ENCODE data around the gene SGPL1. TPM values are rescaled to one million over a fixed set of nuclear protein-coding genes. Genes with fewer than 3 reads are reported as not detected.

Gene SGPL1
- total and polyA plus RNA-seq, 2 of the 8 experiments (the other 6 are each of a cell fraction or from before 2014, with no cell fraction given), result 20.5 to 51.6 TPM

DNA sequence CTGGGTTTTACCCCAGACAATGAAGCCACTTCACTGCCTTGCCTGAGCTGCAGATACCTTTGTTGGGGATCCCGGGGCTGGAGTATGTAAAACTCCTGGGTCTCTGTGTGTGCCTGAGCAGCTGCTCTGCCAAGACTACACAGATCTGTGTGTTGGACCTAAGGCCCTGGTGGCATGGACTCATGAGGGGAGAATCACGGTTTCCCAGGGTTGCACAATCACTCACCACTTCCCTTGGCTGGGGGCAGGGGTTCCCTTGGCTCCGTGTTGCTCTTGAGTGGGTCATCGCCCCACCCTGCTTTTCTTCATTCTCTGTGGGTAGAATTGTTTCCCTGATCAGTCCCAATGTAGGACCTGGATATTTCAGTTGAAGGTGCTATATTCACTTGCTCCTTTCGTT lies 16.6 kb upstream of the SGPL1 start:
- Histone ChIP-seq H3K23me2 (ENCODE audit: low read depth, low read length) (no peaks in the 10 kb centered on the region), H3K27ac (ENCODE audit: low read depth, low read length) (no peak overlapping the region), H4K20me1 (replicated peaks in 1 of 2; ENCODE audit: control insufficient read depth in 1 of 2, insufficient read depth in 2 of 2, low read length in 2 of 2) (no peaks in the 10 kb centered on the region), H3K4me2 (ENCODE audit: insufficient read depth in 1 of 2, low read depth in 2 of 2, low read length in 2 of 2) (no peak overlapping the region), H4K5ac (ENCODE audit: insufficient read length, low read depth, low read length) (no peak overlapping the region), H3K23ac (ENCODE audit: insufficient read length) (no peak overlapping the region), H2BK5ac (ENCODE audit: low read depth, low read length) (no peak overlapping the region), H3K79me1 (ENCODE audit: low read depth, low read length) (no peaks in the 10 kb centered on the region), H3K36me3 (ENCODE audit: control insufficient read depth in 2 of 4, insufficient read depth in 4 of 4, low read length in 3 of 4) (no peaks in the 10 kb centered on the region), H3K27me3 (replicated peaks in 1 of 4; ENCODE audit: control insufficient read depth in 3 of 4, extremely low read depth in 1 of 4, insufficient read depth in 3 of 4, low read length in 3 of 4) (no peaks in the 10 kb centered on the region), H3K18ac (ENCODE audit: extremely low read depth, low read length) (no peak overlapping the region), H2AFZ (ENCODE audit: low read length) (no peak overlapping the region), H3K56ac (replicated peaks; ENCODE audit: insufficient read length, low read depth, low read length) (no peak overlapping the region), H3K79me2 (ENCODE audit: control insufficient read depth in 1 of 2, insufficient read depth in 2 of 2, low read length in 2 of 2) (no peaks in the 10 kb centered on the region), H2BK20ac (ENCODE audit: low read length) (no peak overlapping the region), H3K4ac (replicated peaks; ENCODE audit: insufficient read length, low read depth, low read length) (no peak overlapping the region), H3K9me3 (ENCODE audit: insufficient read depth in 2 of 2, low read depth in 1 of 2, low read length in 1 of 2) (no peaks in the 10 kb centered on the region), H4K91ac (replicated peaks; ENCODE audit: insufficient read length, low read length) (no peak overlapping the region), H2BK15ac (ENCODE audit: low read length) (no peak overlapping the region), H4K8ac (ENCODE audit: extremely low read depth, insufficient read depth, low read length) (no peak overlapping the region), H3K4me1 (replicated peaks in 1 of 4; ENCODE audit: control insufficient read depth in 3 of 4, insufficient read depth in 4 of 4, low read length in 3 of 4) (no peaks in the 10 kb centered on the region), H2AK5ac (ENCODE audit: low read depth, low read length) (no peak overlapping the region), H3K9ac (replicated peaks in 1 of 4; ENCODE audit: extremely low read depth in 1 of 4, low read depth in 3 of 4, low read length in 3 of 4) (no peak overlapping the region), H2BK120ac (replicated peaks; ENCODE audit: low read depth, low read length) (no peak overlapping the region), H3K14ac (ENCODE audit: insufficient read length) (no peak overlapping the region), H3K4me3 (ENCODE audit: extremely low read depth in 1 of 4, insufficient read depth in 2 of 4, low read depth in 3 of 4, low read length in 4 of 4) (no peak overlapping the region), H2BK12ac (ENCODE audit: low read depth, low read length) (no peak overlapping the region)
- ChIA-PET CTCF (ENCODE audit: partially characterized antibody) (interaction anchor here (1.2 to 1.3 kb wide), 3 partner anchors 15 to 179 kb away, joined by 3 to 5 read pairs (median 4); no protein-coding TSS in a partner anchor), POLR2A (ENCODE audit: partially characterized antibody) (no interaction called here)
- DNase-seq (ENCODE audit: low read depth in 1 of 2, low spot score in 2 of 2), result no peak
- no peak for FAIRE-seq
- 86% methylated on average over 5 of the region's 5 CpGs; no CpG with 5 or more reads in 1 of the 2 experiments for WGBS, 2 experiments (ENCODE audit: extremely low coverage in 1 of 2, insufficient coverage in 1 of 2, insufficient read length in 1 of 2, insufficient replicate concordance in 2 of 2, low coverage in 1 of 2, low lambda C conversion rate in 2 of 2, missing lambda C conversion rate in 1 of 2)
- no peak for TF ChIP-seq CHD1 (IDR thresholded peaks at IDR 0.05; ENCODE audit: low read depth, low read length)
- no peak for TF ChIP-seq KDM4A (IDR thresholded peaks at IDR 0.05; ENCODE audit: low read depth, low read length, severe bottlenecking)
- TF ChIP-seq EGR1 (IDR thresholded peaks at IDR 0.05; ENCODE audit: borderline replicate concordance, low read depth, low read length), result no peak
